H1 (cell line): ENCODE results near the gene IP6K3. TPM values are rescaled to one million over a fixed set of nuclear protein-coding genes. Genes with fewer than 3 reads are reported as not detected.

ENCODE experiments used
- CTCF ChIA-PET: fragments of 300-600 bp; sonication (Branson Sonifier 250); formaldehyde crosslinking; loops from one replicate; lab custom pipeline; 2021; ENCODE audit not compliant: partially characterized antibody; lab: Charles Lee
- POLR2A ChIA-PET: fragments of 300-600 bp; sonication (Branson Sonifier 250); formaldehyde crosslinking; loops from one replicate; lab custom pipeline; 2021; ENCODE audit warnings: inconsistent platforms; ENCODE audit not compliant: partially characterized antibody; lab: Charles Lee
- DNase-seq, 2 experiments: peaks; one replicate each; pipeline versions ENCODE4 v3.0.0 to v3.0.0-alpha.2; 2010 to 2022; ENCODE audit warnings: low spot score in 2 of 2, low read depth in 1 of 2, mixed read lengths in 1 of 2
- FAIRE-seq: peaks from 2 replicates; lab custom pipeline; 2011; peaks lifted over from hg19 to GRCh38; lab: Jason Lieb, UNC
- H2AFZ ChIP-seq: 2 replicates; pipeline ENCODE4 v1.8.1; 2012; ENCODE audit warnings: low read length, inconsistent platforms
- H2AK5ac ChIP-seq: 2 replicates; pipeline ENCODE4 v1.6.1; 2013; ENCODE audit warnings: low read depth, low read length
- H2BK120ac ChIP-seq: replicated peaks from 2 replicates; pipeline ENCODE3; 2013; ENCODE audit warnings: low read depth, low read length, inconsistent platforms
- H2BK12ac ChIP-seq: 2 replicates; pipeline ENCODE4 v1.6.1; 2013; ENCODE audit warnings: low read depth, low read length
- H2BK15ac ChIP-seq: 2 replicates; pipeline ENCODE4 v1.6.1; 2013; ENCODE audit warnings: low read length
- H2BK20ac ChIP-seq: 2 replicates; pipeline ENCODE4 v1.6.1; 2013; ENCODE audit warnings: low read length
- H2BK5ac ChIP-seq: 2 replicates; pipeline ENCODE4 v1.6.1; 2013; ENCODE audit warnings: low read depth, low read length
- H3K14ac ChIP-seq: 2 replicates; pipeline ENCODE4 v1.6.1; 2013; ENCODE audit warnings: inconsistent platforms; ENCODE audit not compliant: insufficient read length
- H3K18ac ChIP-seq: 2 replicates; pipeline ENCODE4 v1.6.1; 2013; ENCODE audit warnings: low read length; ENCODE audit errors: extremely low read depth
- H3K23ac ChIP-seq: 2 replicates; pipeline ENCODE4 v1.6.1; 2013; ENCODE audit warnings: inconsistent platforms; ENCODE audit not compliant: insufficient read length
- H3K23me2 ChIP-seq: 2 replicates; pipeline ENCODE4 v1.6.1; 2013; ENCODE audit warnings: low read depth, low read length
- H3K27ac ChIP-seq: 2 replicates; pipeline ENCODE4 v1.6.1; 2011; ENCODE audit warnings: low read depth, low read length, inconsistent platforms
- H3K27me3 ChIP-seq, 4 experiments: replicated peaks in 1 of 4; 1 replicate in 1 of 4; 2 replicates in 3 of 4; pipeline versions ENCODE4 v1.6.1 to v1.8.1; 2011 to 2013; ENCODE audit warnings: low read length in 3 of 4, mild to moderate bottlenecking in 3 of 4, inconsistent platforms in 2 of 4, mixed read lengths in 2 of 4, moderate library complexity in 1 of 4; ENCODE audit not compliant: control insufficient read depth in 3 of 4, insufficient read depth in 3 of 4; ENCODE audit errors: extremely low read depth in 1 of 4
- H3K36me3 ChIP-seq, 4 experiments: 2 replicates each; pipeline versions ENCODE4 v1.6.1 to v1.8.1; 2011 to 2013; ENCODE audit warnings: mild to moderate bottlenecking in 4 of 4, low read length in 3 of 4, moderate library complexity in 2 of 4, control low read depth in 1 of 4, inconsistent platforms in 1 of 4; ENCODE audit not compliant: insufficient read depth in 4 of 4, control insufficient read depth in 2 of 4
- H3K4ac ChIP-seq: replicated peaks from 2 replicates; pipeline ENCODE3; 2013; ENCODE audit warnings: low read length, low read depth, mixed read lengths, inconsistent platforms; ENCODE audit not compliant: insufficient read length
- H3K4me1 ChIP-seq, 4 experiments: replicated peaks in 1 of 4; 1 replicate in 1 of 4; 2 replicates in 3 of 4; pipeline versions ENCODE4 v1.6.1 to v1.8.1; 2011 to 2013; ENCODE audit warnings: low read length in 3 of 4, inconsistent platforms in 2 of 4, mixed read lengths in 1 of 4; ENCODE audit not compliant: insufficient read depth in 4 of 4, control insufficient read depth in 3 of 4
- H3K4me2 ChIP-seq, 2 experiments: 2 replicates each; pipeline versions ENCODE4 v1.6.1 to v1.8.1; 2011 to 2013; ENCODE audit warnings: low read depth in 2 of 2, low read length in 2 of 2, control low read depth in 1 of 2, inconsistent platforms in 1 of 2, mild to moderate bottlenecking in 1 of 2; ENCODE audit not compliant: insufficient read depth in 1 of 2
- H3K4me3 ChIP-seq, 4 experiments: fragments of 200-600, 300-600 bp in 1 of 4; sonication (generic), shearing (Covaris generic), sonication (Bioruptor Twin) in 1 of 4; 2 replicates each; pipeline versions ENCODE4 v1.5.1 to v1.8.1; 2011 to 2016; ENCODE audit warnings: low read length in 4 of 4, low read depth in 3 of 4, control low read depth in 2 of 4, inconsistent platforms in 2 of 4, mild to moderate bottlenecking in 2 of 4, mixed read lengths in 1 of 4, moderate library complexity in 1 of 4; ENCODE audit not compliant: insufficient read depth in 2 of 4; ENCODE audit errors: extremely low read depth in 1 of 4
- H3K56ac ChIP-seq: replicated peaks from 2 replicates; pipeline ENCODE3; 2013; ENCODE audit warnings: low read depth, mild to moderate bottlenecking, mixed read lengths, low read length, inconsistent platforms; ENCODE audit not compliant: insufficient read length
- H3K79me1 ChIP-seq: 2 replicates; pipeline ENCODE4 v1.6.1; 2013; ENCODE audit warnings: low read depth, low read length, control low read depth
- H3K79me2 ChIP-seq, 2 experiments: 2 replicates each; pipeline versions ENCODE4 v1.6.1 to v1.8.1; 2012 to 2013; ENCODE audit warnings: low read length in 2 of 2, mild to moderate bottlenecking in 2 of 2, inconsistent platforms in 1 of 2; ENCODE audit not compliant: insufficient read depth in 2 of 2, control insufficient read depth in 1 of 2
- H3K9ac ChIP-seq, 4 experiments: replicated peaks in 1 of 4; 1 replicate in 1 of 4; 2 replicates in 3 of 4; pipeline versions ENCODE4 v1.6.1 to v1.8.1; 2011 to 2013; ENCODE audit warnings: low read depth in 3 of 4, low read length in 3 of 4, control low read depth in 2 of 4, mild to moderate bottlenecking in 2 of 4, moderate library complexity in 2 of 4, inconsistent platforms in 1 of 4; ENCODE audit errors: extremely low read depth in 1 of 4
- H3K9me3 ChIP-seq, 2 experiments: 2 replicates each; pipeline versions ENCODE4 v1.6.1 to v1.8.1; 2012 to 2013; ENCODE audit warnings: mild to moderate bottlenecking in 2 of 2, moderate library complexity in 2 of 2, control low read depth in 1 of 2, inconsistent platforms in 1 of 2, low read depth in 1 of 2, low read length in 1 of 2, mixed read lengths in 1 of 2; ENCODE audit not compliant: insufficient read depth in 2 of 2
- H4K20me1 ChIP-seq, 2 experiments: replicated peaks in 1 of 2; 2 replicates each; pipeline versions ENCODE3 to v1.8.1; 2011 to 2013; ENCODE audit warnings: inconsistent platforms in 2 of 2, low read length in 2 of 2, mild to moderate bottlenecking in 1 of 2; ENCODE audit not compliant: insufficient read depth in 2 of 2, control insufficient read depth in 1 of 2
- H4K5ac ChIP-seq: 2 replicates; pipeline ENCODE4 v1.6.1; 2013; ENCODE audit warnings: low read length, low read depth, mixed read lengths, inconsistent platforms; ENCODE audit not compliant: insufficient read length
- H4K8ac ChIP-seq: 2 replicates; pipeline ENCODE4 v1.8.0; 2013; ENCODE audit warnings: mild to moderate bottlenecking, moderate library complexity, low read length, inconsistent platforms; ENCODE audit not compliant: insufficient read depth; ENCODE audit errors: extremely low read depth
- H4K91ac ChIP-seq: replicated peaks from 2 replicates; pipeline ENCODE3; 2013; ENCODE audit warnings: low read length, mixed read lengths, inconsistent platforms; ENCODE audit not compliant: insufficient read length
- CBX8 ChIP-seq: fragments of 300-800, 300-1000 bp; sonication (generic); IDR thresholded peaks from 2 replicates; pipeline ENCODE4 v1.7.1; 2016; ENCODE audit warnings: low read depth, low read length, borderline replicate concordance
- CHD1 ChIP-seq: IDR thresholded peaks from 2 replicates; pipeline ENCODE4 v1.6.1; 2012; ENCODE audit warnings: low read depth, low read length, improper control_type of control experiment
- EGR1 ChIP-seq: IDR thresholded peaks from 2 replicates; pipeline ENCODE4 v1.6.1; 2011; ENCODE audit warnings: low read depth, low read length, borderline replicate concordance
- EZH2 ChIP-seq: fragments of 200-600 bp; sonication (generic); IDR thresholded peaks from 2 replicates; pipeline ENCODE4 v1.7.1; 2012; ENCODE audit warnings: low read depth, mild to moderate bottlenecking, moderate library complexity, low read length, inconsistent platforms; ENCODE audit not compliant: severe bottlenecking
- FOSL1 ChIP-seq: IDR thresholded peaks from 2 replicates; pipeline ENCODE4 v1.6.1; 2011; ENCODE audit warnings: mild to moderate bottlenecking, low read depth, low read length, moderate library complexity; ENCODE audit not compliant: insufficient read depth
- JUND ChIP-seq: IDR thresholded peaks from 2 replicates; pipeline ENCODE4 v1.6.1; 2011; ENCODE audit warnings: mild to moderate bottlenecking, improper control_type of control experiment, low read length
- MAFK ChIP-seq: IDR thresholded peaks from 2 replicates; pipeline ENCODE4 v1.6.1; 2012; ENCODE audit warnings: low read depth, mild to moderate bottlenecking, improper control_type of control experiment, low read length
- NANOG ChIP-seq: IDR thresholded peaks from 2 replicates; pipeline ENCODE4 v1.6.1; 2011; ENCODE audit warnings: low read length, low read depth, mild to moderate bottlenecking, inconsistent platforms; ENCODE audit not compliant: insufficient read depth, poor library complexity, severe bottlenecking
- POLR2AphosphoS5 ChIP-seq: IDR thresholded peaks from 2 replicates; pipeline ENCODE4 v1.6.1; 2011; ENCODE audit warnings: low read depth, low read length
- RAD21 ChIP-seq, 2 experiments: IDR thresholded peaks in 1 of 2; conservative IDR thresholded peaks in 1 of 2; 2 replicates each; pipeline ENCODE4 v1.6.1; 2011; ENCODE audit warnings: low read depth in 2 of 2, low read length in 2 of 2, improper control_type of control experiment in 1 of 2, inconsistent platforms in 1 of 2, mild to moderate bottlenecking in 1 of 2, moderate library complexity in 1 of 2
- SP1 ChIP-seq: IDR thresholded peaks from 2 replicates; pipeline ENCODE4 v1.6.1; 2011; ENCODE audit warnings: low read depth, low read length
- TAF7 ChIP-seq: optimal IDR thresholded peaks from 2 replicates; pipeline ENCODE3; 2011; ENCODE audit warnings: low read depth, mild to moderate bottlenecking, inconsistent platforms, low read length, moderate library complexity, borderline replicate concordance
- WGBS, 2 experiments: shearing (Covaris generic) in 1 of 2; methylation state at CpG; one replicate each; pipeline versions ENCODE4 v1.1.6 to v1.1.7; 2013 to 2015; ENCODE audit warnings: low lambda C conversion rate in 2 of 2, mixed read lengths in 2 of 2, inconsistent platforms in 1 of 2, low coverage in 1 of 2, missing lambda C conversion rate in 1 of 2; ENCODE audit not compliant: insufficient replicate concordance in 2 of 2, insufficient coverage in 1 of 2, insufficient read length in 1 of 2; ENCODE audit errors: extremely low coverage in 1 of 2, missing lambda C conversion rate in 1 of 2; 5-methylcytosine and 5-hydroxymethylcytosine counted together
- polyA plus RNA-seq, 7 experiments: library from polyadenylated mRNA; depleted of rRNA in 3 of 7; stranded (reverse) in 5 of 7; unstranded in 2 of 7; fragments of >200 nt in 5 of 7; fragments of 200-250 nt in 2 of 7; gene quantifications; 1 replicate in 5 of 7; 2 replicates in 1 of 7; 4 replicates in 1 of 7; pipeline versions ENCODE4 v1.2.1 to v1.2.3, GENCODE V29; 2011 to 2013; ENCODE audit warnings: missing spikeins in 2 of 7, mixed read lengths in 2 of 7
- total RNA-seq: library from RNA; stranded (reverse); fragmentation: NEBNext Ultra II Directional; extraction: Animal tissue kit (Norgen Biotek cat#: 25700); gene quantifications from 2 replicates; pipeline ENCODE4 v1.2.1, GENCODE V29; 2021

IP6K3 gene
- total and polyA plus RNA-seq, 2 of the 8 experiments (the other 6 are each of a cell fraction or from before 2014, with no cell fraction given), result 0.22 to 0.73 TPM

DNA sequence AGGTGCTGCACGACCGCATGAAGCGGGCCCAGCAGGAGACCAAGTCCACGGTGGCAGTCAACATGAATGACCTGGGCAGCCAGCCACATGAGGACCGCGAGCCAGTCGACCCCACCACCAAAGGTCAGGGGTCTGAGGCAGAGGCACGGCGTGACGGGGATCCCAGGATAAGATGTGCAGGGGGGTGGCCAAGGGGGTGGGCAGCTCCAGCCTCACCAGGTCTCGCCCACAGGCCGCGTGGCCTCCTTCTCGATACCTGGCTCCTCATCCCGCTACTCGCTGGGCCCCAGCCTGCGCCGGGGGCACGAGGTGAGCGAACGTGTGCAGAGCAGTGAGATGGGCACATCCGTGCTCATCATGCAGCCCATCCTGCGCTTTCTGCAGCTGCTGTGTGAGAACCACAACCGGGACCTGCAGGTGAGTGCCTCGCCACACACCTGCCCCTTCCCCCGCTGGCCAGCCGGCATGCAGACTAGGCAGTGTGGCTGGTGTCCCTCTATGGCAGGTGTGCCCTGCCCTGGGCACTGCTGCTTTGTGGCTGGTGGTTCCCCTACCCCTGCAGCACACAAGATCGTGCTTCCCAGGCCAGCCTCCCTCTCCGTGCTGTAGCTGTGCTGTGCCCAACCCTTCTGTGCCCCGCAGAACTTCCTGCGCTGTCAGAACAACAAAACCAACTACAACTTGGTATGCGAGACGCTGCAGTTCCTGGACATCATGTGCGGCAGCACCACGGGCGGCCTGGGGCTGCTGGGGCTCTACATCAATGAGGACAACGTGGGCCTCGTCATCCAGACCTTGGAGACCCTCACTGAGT lies 61.1 kb downstream of the IP6K3 start:
- ChIA-PET POLR2A (interaction anchor here (1.4 kb wide), 1 partner anchor 10 kb away, joined by 4 read pairs; no protein-coding TSS in a partner anchor), CTCF (interaction anchor here (0.6 to 2.7 kb wide), 10 partner anchors 10 to 1768 kb away, joined by 3 to 18 read pairs (median 4); no protein-coding TSS in a partner anchor)
- peaks cover 0 to 12% of the 10 kb centered on the region in 2 experiments for H4K20me1 ChIP-seq
- no peak overlapping the region for H4K5ac ChIP-seq
- no peak overlapping the region for H3K4ac ChIP-seq
- no peaks in the 10 kb centered on the region for H3K4me1 ChIP-seq
- no peak overlapping the region for H3K27ac ChIP-seq
- no peak overlapping the region for H3K56ac ChIP-seq
- no peaks in the 10 kb centered on the region for H3K27me3 ChIP-seq
- H3K9me3 ChIP-seq, result no peaks in the 10 kb centered on the region
- no peaks in the 10 kb centered on the region for H3K79me1 ChIP-seq
- no peak overlapping the region for H2BK5ac ChIP-seq
- H3K79me2 ChIP-seq, result no peaks in the 10 kb centered on the region
- H2AK5ac ChIP-seq, result no peak overlapping the region
- no peak overlapping the region for H3K14ac ChIP-seq
- H3K23me2 ChIP-seq, result no peaks in the 10 kb centered on the region
- no peak overlapping the region for H3K9ac ChIP-seq
- no peak overlapping the region for H2BK12ac ChIP-seq
- no peak overlapping the region for H2BK15ac ChIP-seq
- no peak overlapping the region for H3K18ac ChIP-seq
- FAIRE-seq, result no peak
- no peak overlapping the region for H2BK120ac ChIP-seq
- H3K4me2 ChIP-seq, result no peak overlapping the region
- H3K23ac ChIP-seq, result no peak overlapping the region
- no peak overlapping the region for H2AFZ ChIP-seq
- peaks cover 12 to 56% (median 43%) of the 10 kb centered on the region in 4 experiments; a peak in 6 of 8 replicates for H3K36me3 ChIP-seq
- no peak overlapping the region for H2BK20ac ChIP-seq
- no peak overlapping the region; the same call in 1 of the 2 replicates for H4K8ac ChIP-seq
- 95% methylated on average over 38 of the region's 38 CpGs; no CpG with 5 or more reads in 1 of the 2 experiments for WGBS, 2 experiments
- no peak overlapping the region for H4K91ac ChIP-seq
- no peak for DNase-seq
- H3K4me3 ChIP-seq, result no peak overlapping the region
- no peak for TF ChIP-seq SP1
- TF ChIP-seq EZH2, result no peak
- TF ChIP-seq JUND, result no peak
- TF ChIP-seq NANOG, result no peak
- TF ChIP-seq CBX8, result no peak
- TF ChIP-seq MAFK, result no peak
- TF ChIP-seq FOSL1, result no peak
- TF ChIP-seq TAF7, result no peak
- no peak for TF ChIP-seq POLR2AphosphoS5
- TF ChIP-seq EGR1, result no peak
- TF ChIP-seq RAD21 (IDR thresholded peaks at IDR 0.05 in 1 of 2, conservative IDR thresholded peaks at IDR 0.05 in 1 of 2; ENCODE audit: low read depth in 2 of 2, low read length in 2 of 2), result no peak
- no peak for TF ChIP-seq CHD1
